ENCODE measurements around the gene MICAL2.

GRCh38 chr11:12253843-12254281 lies 143.5 kb downstream of the MICAL2 start:
- TF ChIP-seq REST (IDR thresholded peaks at IDR 0.05), result no peak
- no peak for TF ChIP-seq EP300 (IDR thresholded peaks at IDR 0.05)
- no peak for TF ChIP-seq CTCF (IDR thresholded peaks at IDR 0.05)
- TF ChIP-seq KDM5A (IDR thresholded peaks at IDR 0.05), result no peak
- TF ChIP-seq USF2 (IDR thresholded peaks at IDR 0.05), result no peak
- no peak for TF ChIP-seq ESRRA (IDR thresholded peaks at IDR 0.05; ENCODE audit: borderline replicate concordance, low read length)
- TF ChIP-seq JUNB (IDR thresholded peaks at IDR 0.05), result no peak
- TF ChIP-seq FOXS1 (CRISPR knock-in tag; IDR thresholded peaks at IDR 0.05), result no peak
- TF ChIP-seq SREBF2 (IDR thresholded peaks at IDR 0.05), result no peak
- no peak for TF ChIP-seq POLR2A (IDR thresholded peaks at IDR 0.05; ENCODE audit: low read length)
- TF ChIP-seq HMGXB4 (CRISPR knock-in tag; IDR thresholded peaks at IDR 0.05; ENCODE audit: borderline replicate concordance), result no peak
- no peak for TF ChIP-seq ELK1 (IDR thresholded peaks at IDR 0.05; ENCODE audit: low read depth, low read length)
- no peak for TF ChIP-seq RAD21 (conservative IDR thresholded peaks at IDR 0.05 in 1 of 2, IDR thresholded peaks at IDR 0.05 in 1 of 2)

Measured in A549 (cell line).